ENCODE results near the gene MLH3. TPM values are rescaled to one million over a fixed set of nuclear protein-coding genes. Genes with fewer than 3 reads are reported as not detected.

The MLH3 gene
- total and polyA plus RNA-seq, 4 donors: 5.8 to 29.7 (median 9.9) TPM

DNA sequence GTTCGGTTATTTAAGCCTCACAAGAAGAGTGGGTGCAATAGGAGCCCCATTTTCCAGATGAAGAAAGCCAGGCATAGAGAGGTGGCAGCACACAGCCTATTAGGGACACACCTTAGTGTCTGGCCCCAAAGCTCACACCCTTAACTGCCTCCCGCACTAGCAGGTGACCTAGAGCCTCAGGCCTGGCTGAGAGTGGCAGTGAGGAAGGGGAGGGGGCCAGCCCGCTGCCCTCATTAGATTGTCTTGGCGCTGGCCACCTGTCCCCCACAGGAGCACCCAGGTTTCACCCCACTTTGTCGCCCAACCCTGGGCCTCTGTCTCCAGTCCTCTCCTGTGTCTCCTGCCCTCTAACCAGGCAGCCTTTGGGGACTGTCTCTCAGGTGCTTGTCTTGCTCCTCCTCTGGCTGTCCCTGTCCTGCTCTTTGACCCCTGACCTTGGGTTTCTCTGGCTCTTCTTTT is 77.3 kb downstream of the MLH3 start:
- no peak for TF ChIP-seq YY1 (IDR thresholded peaks at IDR 0.05)
- peaks cover 0 to 4% (median 0%) of the 10 kb centered on the region in 4 donors for H3K4me1 ChIP-seq (ENCODE audit: control insufficient read depth in 4 of 4, insufficient read depth in 4 of 4, low read length in 3 of 4)
- DNase-seq (ENCODE audit: low spot score): no peak
- H3K27ac ChIP-seq (ENCODE audit: low read depth in 1 of 2, low read length in 2 of 2): no peak overlapping the region
- 88% methylated on average over 5 of the region's 5 CpGs for WGBS
- H3K27me3 ChIP-seq (ENCODE audit: control insufficient read depth in 4 of 4, insufficient read depth in 4 of 4, low read length in 3 of 4): no peaks in the 10 kb centered on the region
- H3K4me3 ChIP-seq (ENCODE audit: low read depth in 1 of 3, low read length in 3 of 3): no peak overlapping the region
- no peaks in the 10 kb centered on the region for H3K9me3 ChIP-seq (ENCODE audit: control insufficient read depth in 4 of 4, low read length in 3 of 4)
- H3K36me3 ChIP-seq (ENCODE audit: control insufficient read depth in 4 of 4, insufficient read depth in 3 of 4, low read depth in 1 of 4, low read length in 3 of 4): no peaks in the 10 kb centered on the region
- no peak overlapping the region for H3K9ac ChIP-seq (ENCODE audit: low read depth in 1 of 2, low read length in 2 of 2)

DNA sequence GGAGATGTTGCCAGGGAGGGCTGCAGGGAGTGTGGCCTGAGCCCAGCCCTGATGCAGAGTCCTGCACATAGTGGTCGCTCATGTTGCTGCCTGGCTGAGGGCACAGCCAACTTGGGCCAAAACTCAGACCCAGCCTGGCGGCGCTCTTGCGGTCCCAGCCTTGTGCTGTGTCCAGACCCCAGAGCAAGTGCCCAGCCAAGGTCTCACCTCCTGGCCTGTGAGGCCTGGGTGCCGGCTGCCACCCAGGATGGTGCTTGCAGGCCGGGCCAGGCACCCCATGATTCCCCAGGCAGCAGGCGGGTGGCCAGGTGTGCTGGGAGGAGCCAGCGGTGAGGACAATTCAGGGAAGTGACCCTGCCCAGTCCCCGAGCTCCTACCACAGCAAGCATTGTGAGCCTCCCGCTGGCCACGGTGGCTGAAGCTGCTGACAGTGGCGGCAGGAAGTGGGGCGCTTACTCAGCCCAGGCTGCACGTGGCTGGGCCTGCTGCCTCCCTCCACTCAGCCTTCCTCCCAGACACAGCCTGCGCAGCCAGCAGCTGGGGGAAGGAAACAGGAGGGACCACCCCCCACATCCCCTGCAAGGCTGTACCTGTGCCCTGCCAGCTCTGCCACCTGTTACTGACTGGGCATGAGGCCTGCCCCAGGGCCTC is 78.1 kb downstream of the MLH3 start:
- 81% methylated on average over 15 of the region's 15 CpGs for WGBS
- H3K4me3 ChIP-seq (ENCODE audit: low read depth in 1 of 3, low read length in 3 of 3): no peak overlapping the region
- no peak for DNase-seq (ENCODE audit: low spot score)
- no peaks in the 10 kb centered on the region for H3K36me3 ChIP-seq (ENCODE audit: control insufficient read depth in 4 of 4, insufficient read depth in 3 of 4, low read depth in 1 of 4, low read length in 3 of 4)
- H3K27me3 ChIP-seq (ENCODE audit: control insufficient read depth in 4 of 4, insufficient read depth in 4 of 4, low read length in 3 of 4): no peaks in the 10 kb centered on the region
- no peak for TF ChIP-seq SP1 (IDR thresholded peaks at IDR 0.05)
- TF ChIP-seq GABPA (IDR thresholded peaks at IDR 0.05 in 1 of 2, conservative IDR thresholded peaks at IDR 0.05 in 1 of 2): no peak
- TF ChIP-seq FOXA2 (IDR thresholded peaks at IDR 0.05): no peak
- no peak for TF ChIP-seq TAF1 (conservative IDR thresholded peaks at IDR 0.05)
- no peak for TF ChIP-seq FOXA1 (IDR thresholded peaks at IDR 0.05)
- no peak for TF ChIP-seq EGR1 (IDR thresholded peaks at IDR 0.05; ENCODE audit: low read depth in 2 of 2)
- TF ChIP-seq, protein P1, sequence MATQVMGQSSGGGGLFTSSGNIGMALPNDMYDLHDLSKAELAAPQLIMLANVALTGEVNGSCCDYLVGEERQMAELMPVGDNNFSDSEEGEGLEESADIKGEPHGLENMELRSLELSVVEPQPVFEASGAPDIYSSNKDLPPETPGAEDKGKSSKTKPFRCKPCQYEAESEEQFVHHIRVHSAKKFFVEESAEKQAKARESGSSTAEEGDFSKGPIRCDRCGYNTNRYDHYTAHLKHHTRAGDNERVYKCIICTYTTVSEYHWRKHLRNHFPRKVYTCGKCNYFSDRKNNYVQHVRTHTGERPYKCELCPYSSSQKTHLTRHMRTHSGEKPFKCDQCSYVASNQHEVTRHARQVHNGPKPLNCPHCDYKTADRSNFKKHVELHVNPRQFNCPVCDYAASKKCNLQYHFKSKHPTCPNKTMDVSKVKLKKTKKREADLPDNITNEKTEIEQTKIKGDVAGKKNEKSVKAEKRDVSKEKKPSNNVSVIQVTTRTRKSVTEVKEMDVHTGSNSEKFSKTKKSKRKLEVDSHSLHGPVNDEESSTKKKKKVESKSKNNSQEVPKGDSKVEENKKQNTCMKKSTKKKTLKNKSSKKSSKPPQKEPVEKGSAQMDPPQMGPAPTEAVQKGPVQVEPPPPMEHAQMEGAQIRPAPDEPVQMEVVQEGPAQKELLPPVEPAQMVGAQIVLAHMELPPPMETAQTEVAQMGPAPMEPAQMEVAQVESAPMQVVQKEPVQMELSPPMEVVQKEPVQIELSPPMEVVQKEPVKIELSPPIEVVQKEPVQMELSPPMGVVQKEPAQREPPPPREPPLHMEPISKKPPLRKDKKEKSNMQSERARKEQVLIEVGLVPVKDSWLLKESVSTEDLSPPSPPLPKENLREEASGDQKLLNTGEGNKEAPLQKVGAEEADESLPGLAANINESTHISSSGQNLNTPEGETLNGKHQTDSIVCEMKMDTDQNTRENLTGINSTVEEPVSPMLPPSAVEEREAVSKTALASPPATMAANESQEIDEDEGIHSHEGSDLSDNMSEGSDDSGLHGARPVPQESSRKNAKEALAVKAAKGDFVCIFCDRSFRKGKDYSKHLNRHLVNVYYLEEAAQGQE (IDR thresholded peaks at IDR 0.05): no peak
- TF ChIP-seq, protein P2, sequence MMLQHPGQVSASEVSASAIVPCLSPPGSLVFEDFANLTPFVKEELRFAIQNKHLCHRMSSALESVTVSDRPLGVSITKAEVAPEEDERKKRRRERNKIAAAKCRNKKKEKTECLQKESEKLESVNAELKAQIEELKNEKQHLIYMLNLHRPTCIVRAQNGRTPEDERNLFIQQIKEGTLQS (IDR thresholded peaks at IDR 0.05): no peak
- TF ChIP-seq RXRA (IDR thresholded peaks at IDR 0.05): no peak
- TF ChIP-seq, protein P3, sequence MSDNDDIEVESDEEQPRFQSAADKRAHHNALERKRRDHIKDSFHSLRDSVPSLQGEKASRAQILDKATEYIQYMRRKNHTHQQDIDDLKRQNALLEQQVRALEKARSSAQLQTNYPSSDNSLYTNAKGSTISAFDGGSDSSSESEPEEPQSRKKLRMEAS (IDR thresholded peaks at IDR 0.05): no peak
- TF ChIP-seq, protein P4, sequence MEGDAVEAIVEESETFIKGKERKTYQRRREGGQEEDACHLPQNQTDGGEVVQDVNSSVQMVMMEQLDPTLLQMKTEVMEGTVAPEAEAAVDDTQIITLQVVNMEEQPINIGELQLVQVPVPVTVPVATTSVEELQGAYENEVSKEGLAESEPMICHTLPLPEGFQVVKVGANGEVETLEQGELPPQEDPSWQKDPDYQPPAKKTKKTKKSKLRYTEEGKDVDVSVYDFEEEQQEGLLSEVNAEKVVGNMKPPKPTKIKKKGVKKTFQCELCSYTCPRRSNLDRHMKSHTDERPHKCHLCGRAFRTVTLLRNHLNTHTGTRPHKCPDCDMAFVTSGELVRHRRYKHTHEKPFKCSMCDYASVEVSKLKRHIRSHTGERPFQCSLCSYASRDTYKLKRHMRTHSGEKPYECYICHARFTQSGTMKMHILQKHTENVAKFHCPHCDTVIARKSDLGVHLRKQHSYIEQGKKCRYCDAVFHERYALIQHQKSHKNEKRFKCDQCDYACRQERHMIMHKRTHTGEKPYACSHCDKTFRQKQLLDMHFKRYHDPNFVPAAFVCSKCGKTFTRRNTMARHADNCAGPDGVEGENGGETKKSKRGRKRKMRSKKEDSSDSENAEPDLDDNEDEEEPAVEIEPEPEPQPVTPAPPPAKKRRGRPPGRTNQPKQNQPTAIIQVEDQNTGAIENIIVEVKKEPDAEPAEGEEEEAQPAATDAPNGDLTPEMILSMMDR (IDR thresholded peaks at IDR 0.05; ENCODE audit: low read depth, low read length, missing input control): no peak
- TF ChIP-seq JUND (IDR thresholded peaks at IDR 0.05): no peak
- no peak for TF ChIP-seq YY1 (IDR thresholded peaks at IDR 0.05)
- TF ChIP-seq, protein P5, sequence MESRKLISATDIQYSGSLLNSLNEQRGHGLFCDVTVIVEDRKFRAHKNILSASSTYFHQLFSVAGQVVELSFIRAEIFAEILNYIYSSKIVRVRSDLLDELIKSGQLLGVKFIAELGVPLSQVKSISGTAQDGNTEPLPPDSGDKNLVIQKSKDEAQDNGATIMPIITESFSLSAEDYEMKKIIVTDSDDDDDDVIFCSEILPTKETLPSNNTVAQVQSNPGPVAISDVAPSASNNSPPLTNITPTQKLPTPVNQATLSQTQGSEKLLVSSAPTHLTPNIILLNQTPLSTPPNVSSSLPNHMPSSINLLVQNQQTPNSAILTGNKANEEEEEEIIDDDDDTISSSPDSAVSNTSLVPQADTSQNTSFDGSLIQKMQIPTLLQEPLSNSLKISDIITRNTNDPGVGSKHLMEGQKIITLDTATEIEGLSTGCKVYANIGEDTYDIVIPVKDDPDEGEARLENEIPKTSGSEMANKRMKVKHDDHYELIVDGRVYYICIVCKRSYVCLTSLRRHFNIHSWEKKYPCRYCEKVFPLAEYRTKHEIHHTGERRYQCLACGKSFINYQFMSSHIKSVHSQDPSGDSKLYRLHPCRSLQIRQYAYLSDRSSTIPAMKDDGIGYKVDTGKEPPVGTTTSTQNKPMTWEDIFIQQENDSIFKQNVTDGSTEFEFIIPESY (IDR thresholded peaks at IDR 0.05): no peak
- no peak for TF ChIP-seq HNF4A (conservative IDR thresholded peaks at IDR 0.05)
- TF ChIP-seq NR2F2 (IDR thresholded peaks at IDR 0.05): no peak
- no peak for TF ChIP-seq RAD21 (IDR thresholded peaks at IDR 0.05)
- no peak for TF ChIP-seq HNF4G (IDR thresholded peaks at IDR 0.05)
- no peak overlapping the region for H3K27ac ChIP-seq (ENCODE audit: low read depth in 1 of 2, low read length in 2 of 2)
- H3K4me1 ChIP-seq (ENCODE audit: control insufficient read depth in 4 of 4, insufficient read depth in 4 of 4, low read length in 3 of 4): peaks cover 0 to 4% (median 0%) of the 10 kb centered on the region in 4 donors
- no peaks in the 10 kb centered on the region for H3K9me3 ChIP-seq (ENCODE audit: control insufficient read depth in 4 of 4, low read length in 3 of 4)
- no peak overlapping the region for H3K9ac ChIP-seq (ENCODE audit: low read depth in 1 of 2, low read length in 2 of 2)

Measured in liver (tissue), 9 donors.